ENCODE results near the gene CACNA2D1.

GRCh38 chr7:82087099-82087498, 356.5 kb downstream of the CACNA2D1 start:
- TF ChIP-seq, protein P1, sequence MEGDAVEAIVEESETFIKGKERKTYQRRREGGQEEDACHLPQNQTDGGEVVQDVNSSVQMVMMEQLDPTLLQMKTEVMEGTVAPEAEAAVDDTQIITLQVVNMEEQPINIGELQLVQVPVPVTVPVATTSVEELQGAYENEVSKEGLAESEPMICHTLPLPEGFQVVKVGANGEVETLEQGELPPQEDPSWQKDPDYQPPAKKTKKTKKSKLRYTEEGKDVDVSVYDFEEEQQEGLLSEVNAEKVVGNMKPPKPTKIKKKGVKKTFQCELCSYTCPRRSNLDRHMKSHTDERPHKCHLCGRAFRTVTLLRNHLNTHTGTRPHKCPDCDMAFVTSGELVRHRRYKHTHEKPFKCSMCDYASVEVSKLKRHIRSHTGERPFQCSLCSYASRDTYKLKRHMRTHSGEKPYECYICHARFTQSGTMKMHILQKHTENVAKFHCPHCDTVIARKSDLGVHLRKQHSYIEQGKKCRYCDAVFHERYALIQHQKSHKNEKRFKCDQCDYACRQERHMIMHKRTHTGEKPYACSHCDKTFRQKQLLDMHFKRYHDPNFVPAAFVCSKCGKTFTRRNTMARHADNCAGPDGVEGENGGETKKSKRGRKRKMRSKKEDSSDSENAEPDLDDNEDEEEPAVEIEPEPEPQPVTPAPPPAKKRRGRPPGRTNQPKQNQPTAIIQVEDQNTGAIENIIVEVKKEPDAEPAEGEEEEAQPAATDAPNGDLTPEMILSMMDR (IDR thresholded peaks at IDR 0.05): no peak
- no peak for TF ChIP-seq ZFX (IDR thresholded peaks at IDR 0.05; ENCODE audit: borderline replicate concordance)

Measured in 22Rv1 (cell line).